HCT116 (cell line): ENCODE data around the gene PREPL. TPM values are rescaled to one million over a fixed set of nuclear protein-coding genes. Genes with fewer than 3 reads are reported as not detected.

Experiments used
- ATAC-seq: fragments of 200-7000 bp; cut with Tn5 transposase; 2 replicates; pipeline ENCODE4 v1.9.1; 2020; ENCODE audit warnings: mild to moderate bottlenecking, moderate library complexity
- BruUV-seq: library from RNA; stranded (reverse); fragments of 400-500 nt; replicated peaks from 2 replicates; lab custom pipeline; 2021; lab: Mats Ljungman, UMichigan
- CTCF ChIA-PET: fragments of 300-600 bp; sonication (Branson Sonifier 250); formaldehyde crosslinking; loops from one replicate; lab custom pipeline; 2021; ENCODE audit warnings: antibody characterized with exemption; lab: Charles Lee
- POLR2A ChIA-PET: fragments of 300-600, 350-600 bp; sonication (Branson Sonifier 250); formaldehyde crosslinking; loops from one replicate; lab custom pipeline; 2021; ENCODE audit warnings: antibody characterized with exemption; lab: Charles Lee
- RAD21 ChIA-PET, 2 experiments: fragments of 300-600 bp; sonication (Branson Sonifier 250); formaldehyde crosslinking; loops; one replicate each; lab custom pipeline; 2023; ENCODE audit warnings: low total read pairs in 2 of 2; ENCODE audit not compliant: uncharacterized antibody in 2 of 2, unreplicated experiment in 2 of 2, low non-redundant PET in 1 of 2; lab: Charles Lee
- DNase-seq: peaks from one replicate; pipeline ENCODE4 v3.0.0-alpha.2; 2010; ENCODE audit warnings: low read depth, low spot score
- H2AFZ ChIP-seq: fragments of 200-600 bp; shearing (Covaris generic), sonication (generic); 2 replicates; pipeline ENCODE4 v1.6.1; 2017; ENCODE audit warnings: low read depth, mixed run types, mixed read lengths, antibody characterized with exemption, low read length; ENCODE audit not compliant: poor library complexity, severe bottlenecking
- H3K27ac ChIP-seq: 2 replicates; pipeline ENCODE4 v1.5.1; 2012; ENCODE audit warnings: low read depth, low read length
- H3K27me3 ChIP-seq: fragments of 200-600 bp; sonication (generic); 2 replicates; pipeline ENCODE4 v1.6.1; 2016; ENCODE audit warnings: mixed run types, low read length, mixed read lengths; ENCODE audit not compliant: insufficient read depth
- H3K36me3 ChIP-seq, 2 experiments: fragments of 200-500 bp in 1 of 2; fragments of 200-600 bp in 1 of 2; sonication (Bioruptor generic) in 1 of 2; sonication (generic) in 1 of 2; 2 replicates each; pipeline versions ENCODE4 v1.5.1 to v1.6.1; 2014 to 2016; ENCODE audit warnings: low read length in 2 of 2, inconsistent platforms in 1 of 2, mixed read lengths in 1 of 2, mixed run types in 1 of 2; ENCODE audit not compliant: insufficient read depth in 2 of 2, control insufficient read depth in 1 of 2
- H3K4me1 ChIP-seq, 2 experiments: fragments of 200-600 bp in 1 of 2; sonication (generic) in 1 of 2; 2 replicates each; pipeline versions ENCODE4 v1.5.1 to v1.6.1; 2012 to 2017; ENCODE audit warnings: low read length in 2 of 2, inconsistent platforms in 1 of 2, mild to moderate bottlenecking in 1 of 2, mixed read lengths in 1 of 2, mixed run types in 1 of 2, moderate library complexity in 1 of 2; ENCODE audit not compliant: insufficient read depth in 2 of 2, control insufficient read depth in 1 of 2
- H3K4me2 ChIP-seq: fragments of 200-600 bp; sonication (generic); 2 replicates; pipeline ENCODE4 v1.6.1; 2017; ENCODE audit warnings: mixed run types, low read length, mixed read lengths
- H3K4me3 ChIP-seq, 2 experiments: fragments of 200-600 bp in 1 of 2; sonication (generic) in 1 of 2; replicated peaks in 1 of 2; 2 replicates each; pipeline ENCODE4 v1.5.1; 2011 to 2016; ENCODE audit warnings: low read length in 2 of 2, control low read depth in 1 of 2, low read depth in 1 of 2, mild to moderate bottlenecking in 1 of 2, mixed read lengths in 1 of 2, mixed run types in 1 of 2
- H3K79me2 ChIP-seq: fragments of 200-600 bp; sonication (generic); 2 replicates; pipeline ENCODE4 v1.6.1; 2017; ENCODE audit warnings: mild to moderate bottlenecking, mixed run types, low read length, moderate library complexity, mixed read lengths; ENCODE audit not compliant: insufficient read depth
- H3K9ac ChIP-seq: fragments of 200-600 bp; sonication (generic); 2 replicates; pipeline ENCODE4 v1.6.1; 2016; ENCODE audit warnings: low read length, mixed read lengths
- H3K9me2 ChIP-seq: fragments of 200-600 bp; sonication (generic), shearing (Covaris generic); 2 replicates; pipeline ENCODE4 v1.6.1; 2017; ENCODE audit warnings: mixed run types, mild to moderate bottlenecking, moderate library complexity; ENCODE audit not compliant: insufficient read depth
- H3K9me3 ChIP-seq, 2 experiments: fragments of 200-500 bp in 1 of 2; fragments of 200-600 bp in 1 of 2; sonication (Bioruptor generic) in 1 of 2; sonication (generic) in 1 of 2; 2 replicates each; pipeline ENCODE4 v1.6.1; 2014 to 2017; ENCODE audit warnings: low read length in 2 of 2, mixed read lengths in 2 of 2, inconsistent platforms in 1 of 2, low read depth in 1 of 2, mild to moderate bottlenecking in 1 of 2, mixed run types in 1 of 2, moderate library complexity in 1 of 2; ENCODE audit not compliant: control insufficient read depth in 1 of 2, insufficient read depth in 1 of 2
- H4K20me1 ChIP-seq: fragments of 200-600 bp; sonication (generic), shearing (Covaris generic); 2 replicates; pipeline ENCODE4 v1.6.1; 2017; ENCODE audit warnings: mixed run types, mild to moderate bottlenecking, moderate library complexity; ENCODE audit not compliant: insufficient read depth
- CBX3 ChIP-seq: IDR thresholded peaks from 2 replicates; pipeline ENCODE4 v1.6.1; 2012; ENCODE audit warnings: low read depth
- CTCF ChIP-seq, 3 experiments: fragments of 200-600 bp in 1 of 3; sonication (generic) in 1 of 3; IDR thresholded peaks in 2 of 3; conservative IDR thresholded peaks in 1 of 3; 2 replicates each; pipeline ENCODE4 v1.5.1; 2012 to 2017; ENCODE audit warnings: low read depth in 2 of 3, low read length in 2 of 3, antibody characterized with exemption in 1 of 3, borderline replicate concordance in 1 of 3, control low read depth in 1 of 3, mild to moderate bottlenecking in 1 of 3, mixed read lengths in 1 of 3, mixed run types in 1 of 3, moderate library complexity in 1 of 3; ENCODE audit not compliant: insufficient read depth in 1 of 3
- ELF1 ChIP-seq: IDR thresholded peaks from 2 replicates; pipeline ENCODE4 v1.6.1; 2012; ENCODE audit warnings: low read depth, borderline replicate concordance
- EZH2 ChIP-seq: fragments of 200-600 bp; sonication (generic); IDR thresholded peaks from 2 replicates; pipeline ENCODE4 v1.6.1; 2017; ENCODE audit warnings: antibody characterized with exemption, mixed run types
- EZH2phosphoT487 ChIP-seq: fragments of 200-600 bp; IDR thresholded peaks from 2 replicates; pipeline ENCODE4 v1.6.1; 2018; ENCODE audit warnings: antibody characterized with exemption, borderline replicate concordance
- FOSL1 ChIP-seq: IDR thresholded peaks from 2 replicates; pipeline ENCODE4 v1.6.1; 2012; ENCODE audit warnings: low read depth
- JUND ChIP-seq: IDR thresholded peaks from 2 replicates; pipeline ENCODE4 v1.6.1; 2012
- MAX ChIP-seq: IDR thresholded peaks from 2 replicates; pipeline ENCODE4 v1.6.1; 2012
- POLR2A ChIP-seq: IDR thresholded peaks from 2 replicates; pipeline ENCODE4 v1.7.0; 2011; ENCODE audit warnings: borderline replicate concordance; ENCODE audit not compliant: insufficient read depth, insufficient read length; ENCODE audit errors: extremely low read depth
- POLR2AphosphoS5 ChIP-seq: IDR thresholded peaks from 2 replicates; pipeline ENCODE4 v1.6.1; 2011; ENCODE audit warnings: mild to moderate bottlenecking, low read depth, low read length, moderate library complexity
- RAD21 ChIP-seq: IDR thresholded peaks from 2 replicates; pipeline ENCODE4 v1.6.1; 2012; ENCODE audit warnings: low read depth, mild to moderate bottlenecking
- REST ChIP-seq: IDR thresholded peaks from 2 replicates; pipeline ENCODE4 v1.6.1; 2012; ENCODE audit warnings: low read depth
- SIN3A ChIP-seq: IDR thresholded peaks from 2 replicates; pipeline ENCODE4 v1.6.1; 2012; ENCODE audit warnings: low read depth
- SP1 ChIP-seq: IDR thresholded peaks from 2 replicates; pipeline ENCODE4 v1.6.1; 2012; ENCODE audit warnings: low read depth
- SRF ChIP-seq: IDR thresholded peaks from 2 replicates; pipeline ENCODE4 v1.6.1; 2012; ENCODE audit warnings: low read depth
- TCF7L2 ChIP-seq: IDR thresholded peaks from 2 replicates; pipeline ENCODE4 v1.7.0; 2011; ENCODE audit warnings: borderline replicate concordance, inconsistent platforms; ENCODE audit not compliant: insufficient read depth, insufficient read length; ENCODE audit errors: extremely low read depth
- ZBTB33 ChIP-seq: IDR thresholded peaks from 2 replicates; pipeline ENCODE4 v1.6.1; 2011; ENCODE audit warnings: mild to moderate bottlenecking, low read length, moderate library complexity; ENCODE audit not compliant: insufficient replicate concordance; ENCODE audit errors: extremely low read depth
- ZFX ChIP-seq: fragments of 450-650 bp; IDR thresholded peaks from 2 replicates; pipeline ENCODE4 v1.6.1; 2017
- ZNF274 ChIP-seq: fragments of 200-500 bp; sonication (Bioruptor generic); IDR thresholded peaks from 2 replicates; pipeline ENCODE4 v1.6.1; 2014; ENCODE audit warnings: mild to moderate bottlenecking, low read depth, low read length, inconsistent platforms
- intact Hi-C: fragments of 100-400 bp; cut with micrococcal nuclease; formaldehyde crosslinking; loops from 2 replicates; pipeline ENCODE4 v1.10.0; 2022
- total RNA-seq: library from RNA; stranded (reverse); gene quantifications from one replicate; pipeline ENCODE4 v1.2.1, GENCODE V29; 2021; ENCODE audit not compliant: unreplicated experiment

PREPL gene
- total RNA-seq, 1 experiment from 2014 or later, result 31.1 TPM

- Histone ChIP-seq H3K79me2 (no peaks in the 10 kb centered on the region), H4K20me1 (no peaks in the 10 kb centered on the region), H3K36me3 (no peaks in the 10 kb centered on the region), H3K9me2 (no peaks in the 10 kb centered on the region), H3K4me2 (no peak overlapping the region), H3K27me3 (no peaks in the 10 kb centered on the region), H3K4me3 (no peak overlapping the region)
- POLR2A ChIA-PET, result no interaction called here
- no peak for TF ChIP-seq EZH2phosphoT487
- TF ChIP-seq ELF1, result no peak
- TF ChIP-seq SP1, result no peak
- TF ChIP-seq SRF, result no peak
- no peak for TF ChIP-seq TCF7L2
- TF ChIP-seq CBX3, result no peak
- TF ChIP-seq REST, result no peak
- TF ChIP-seq FOSL1, result no peak
- TF ChIP-seq ZBTB33, result no peak
- TF ChIP-seq EZH2, result no peak
- TF ChIP-seq CTCF (IDR thresholded peaks at IDR 0.05 in 2 of 3, conservative IDR thresholded peaks at IDR 0.05 in 1 of 3; ENCODE audit: borderline replicate concordance in 1 of 3, insufficient read depth in 1 of 3, low read depth in 2 of 3, low read length in 2 of 3), result no peak
- no peak for TF ChIP-seq POLR2A
- TF ChIP-seq SIN3A, result no peak
- no peak for TF ChIP-seq JUND
- TF ChIP-seq RAD21, result no peak
- TF ChIP-seq ZNF274, result no peak
- TF ChIP-seq ZFX, result no peak
- no peak for TF ChIP-seq MAX
- no peak for TF ChIP-seq POLR2AphosphoS5
- TF ChIP-seq, all 23 proteins: peak for 0
- H3K4me1 ChIP-seq, result no peaks in the 10 kb centered on the region
- H2AFZ ChIP-seq, result no peak overlapping the region
- no peak for DNase-seq
- H3K9me3 ChIP-seq, result no peaks in the 10 kb centered on the region
- intact Hi-C loops, result no loop called here
- no peak overlapping the region for H3K27ac ChIP-seq
- ChIA-PET RAD21 (no interaction called here), CTCF (interaction anchor here (0.7 to 1.7 kb wide), 2 partner anchors 82 to 165 kb away, joined by 3 to 5 read pairs; no protein-coding TSS in a partner anchor)
- no peak for ATAC-seq
- no TSS peak for BruUV-seq
- H3K9ac ChIP-seq, result no peak overlapping the region
These were observed 36.3 kb upstream of the PREPL start for GRCh38 chr2:44397447-44398175.
